HCT116 (cell line): ENCODE data around the gene TNRC6B. TPM values are rescaled to one million over a fixed set of nuclear protein-coding genes. Genes with fewer than 3 reads are reported as not detected.

Experiments used
- ATAC-seq: fragments of 200-7000 bp; cut with Tn5 transposase; 2 replicates; pipeline ENCODE4 v1.9.1; 2020; ENCODE audit warnings: mild to moderate bottlenecking, moderate library complexity
- BruUV-seq: library from RNA; stranded (reverse); fragments of 400-500 nt; replicated peaks from 2 replicates; lab custom pipeline; 2021; lab: Mats Ljungman, UMichigan
- CTCF ChIA-PET: fragments of 300-600 bp; sonication (Branson Sonifier 250); formaldehyde crosslinking; loops from one replicate; lab custom pipeline; 2021; ENCODE audit warnings: antibody characterized with exemption; lab: Charles Lee
- POLR2A ChIA-PET: fragments of 300-600, 350-600 bp; sonication (Branson Sonifier 250); formaldehyde crosslinking; loops from one replicate; lab custom pipeline; 2021; ENCODE audit warnings: antibody characterized with exemption; lab: Charles Lee
- RAD21 ChIA-PET, 2 experiments: fragments of 300-600 bp; sonication (Branson Sonifier 250); formaldehyde crosslinking; loops; one replicate each; lab custom pipeline; 2023; ENCODE audit warnings: low total read pairs in 2 of 2; ENCODE audit not compliant: uncharacterized antibody in 2 of 2, unreplicated experiment in 2 of 2, low non-redundant PET in 1 of 2; lab: Charles Lee
- DNase-seq: peaks from one replicate; pipeline ENCODE4 v3.0.0-alpha.2; 2010; ENCODE audit warnings: low read depth, low spot score
- H2AFZ ChIP-seq: fragments of 200-600 bp; shearing (Covaris generic), sonication (generic); 2 replicates; pipeline ENCODE4 v1.6.1; 2017; ENCODE audit warnings: low read depth, mixed run types, mixed read lengths, antibody characterized with exemption, low read length; ENCODE audit not compliant: poor library complexity, severe bottlenecking
- H3K27ac ChIP-seq: 2 replicates; pipeline ENCODE4 v1.5.1; 2012; ENCODE audit warnings: low read depth, low read length
- H3K27me3 ChIP-seq: fragments of 200-600 bp; sonication (generic); 2 replicates; pipeline ENCODE4 v1.6.1; 2016; ENCODE audit warnings: mixed run types, low read length, mixed read lengths; ENCODE audit not compliant: insufficient read depth
- H3K36me3 ChIP-seq, 2 experiments: fragments of 200-500 bp in 1 of 2; fragments of 200-600 bp in 1 of 2; sonication (Bioruptor generic) in 1 of 2; sonication (generic) in 1 of 2; 2 replicates each; pipeline versions ENCODE4 v1.5.1 to v1.6.1; 2014 to 2016; ENCODE audit warnings: low read length in 2 of 2, inconsistent platforms in 1 of 2, mixed read lengths in 1 of 2, mixed run types in 1 of 2; ENCODE audit not compliant: insufficient read depth in 2 of 2, control insufficient read depth in 1 of 2
- H3K4me1 ChIP-seq, 2 experiments: fragments of 200-600 bp in 1 of 2; sonication (generic) in 1 of 2; 2 replicates each; pipeline versions ENCODE4 v1.5.1 to v1.6.1; 2012 to 2017; ENCODE audit warnings: low read length in 2 of 2, inconsistent platforms in 1 of 2, mild to moderate bottlenecking in 1 of 2, mixed read lengths in 1 of 2, mixed run types in 1 of 2, moderate library complexity in 1 of 2; ENCODE audit not compliant: insufficient read depth in 2 of 2, control insufficient read depth in 1 of 2
- H3K4me2 ChIP-seq: fragments of 200-600 bp; sonication (generic); 2 replicates; pipeline ENCODE4 v1.6.1; 2017; ENCODE audit warnings: mixed run types, low read length, mixed read lengths
- H3K4me3 ChIP-seq, 2 experiments: fragments of 200-600 bp in 1 of 2; sonication (generic) in 1 of 2; replicated peaks in 1 of 2; 2 replicates each; pipeline ENCODE4 v1.5.1; 2011 to 2016; ENCODE audit warnings: low read length in 2 of 2, control low read depth in 1 of 2, low read depth in 1 of 2, mild to moderate bottlenecking in 1 of 2, mixed read lengths in 1 of 2, mixed run types in 1 of 2
- H3K79me2 ChIP-seq: fragments of 200-600 bp; sonication (generic); 2 replicates; pipeline ENCODE4 v1.6.1; 2017; ENCODE audit warnings: mild to moderate bottlenecking, mixed run types, low read length, moderate library complexity, mixed read lengths; ENCODE audit not compliant: insufficient read depth
- H3K9ac ChIP-seq: fragments of 200-600 bp; sonication (generic); 2 replicates; pipeline ENCODE4 v1.6.1; 2016; ENCODE audit warnings: low read length, mixed read lengths
- H3K9me2 ChIP-seq: fragments of 200-600 bp; sonication (generic), shearing (Covaris generic); 2 replicates; pipeline ENCODE4 v1.6.1; 2017; ENCODE audit warnings: mixed run types, mild to moderate bottlenecking, moderate library complexity; ENCODE audit not compliant: insufficient read depth
- H3K9me3 ChIP-seq, 2 experiments: fragments of 200-500 bp in 1 of 2; fragments of 200-600 bp in 1 of 2; sonication (Bioruptor generic) in 1 of 2; sonication (generic) in 1 of 2; 2 replicates each; pipeline ENCODE4 v1.6.1; 2014 to 2017; ENCODE audit warnings: low read length in 2 of 2, mixed read lengths in 2 of 2, inconsistent platforms in 1 of 2, low read depth in 1 of 2, mild to moderate bottlenecking in 1 of 2, mixed run types in 1 of 2, moderate library complexity in 1 of 2; ENCODE audit not compliant: control insufficient read depth in 1 of 2, insufficient read depth in 1 of 2
- H4K20me1 ChIP-seq: fragments of 200-600 bp; sonication (generic), shearing (Covaris generic); 2 replicates; pipeline ENCODE4 v1.6.1; 2017; ENCODE audit warnings: mixed run types, mild to moderate bottlenecking, moderate library complexity; ENCODE audit not compliant: insufficient read depth
- CBX3 ChIP-seq: IDR thresholded peaks from 2 replicates; pipeline ENCODE4 v1.6.1; 2012; ENCODE audit warnings: low read depth
- CEBPB ChIP-seq: IDR thresholded peaks from 2 replicates; pipeline ENCODE4 v1.6.1; 2012; ENCODE audit warnings: low read depth
- EZH2 ChIP-seq: fragments of 200-600 bp; sonication (generic); IDR thresholded peaks from 2 replicates; pipeline ENCODE4 v1.6.1; 2017; ENCODE audit warnings: antibody characterized with exemption, mixed run types
- JUND ChIP-seq: IDR thresholded peaks from 2 replicates; pipeline ENCODE4 v1.6.1; 2012
- MAX ChIP-seq: IDR thresholded peaks from 2 replicates; pipeline ENCODE4 v1.6.1; 2012
- POLR2A ChIP-seq: IDR thresholded peaks from 2 replicates; pipeline ENCODE4 v1.7.0; 2011; ENCODE audit warnings: borderline replicate concordance; ENCODE audit not compliant: insufficient read depth, insufficient read length; ENCODE audit errors: extremely low read depth
- POLR2AphosphoS5 ChIP-seq: IDR thresholded peaks from 2 replicates; pipeline ENCODE4 v1.6.1; 2011; ENCODE audit warnings: mild to moderate bottlenecking, low read depth, low read length, moderate library complexity
- RAD21 ChIP-seq: IDR thresholded peaks from 2 replicates; pipeline ENCODE4 v1.6.1; 2012; ENCODE audit warnings: low read depth, mild to moderate bottlenecking
- SIN3A ChIP-seq: IDR thresholded peaks from 2 replicates; pipeline ENCODE4 v1.6.1; 2012; ENCODE audit warnings: low read depth
- SP1 ChIP-seq: IDR thresholded peaks from 2 replicates; pipeline ENCODE4 v1.6.1; 2012; ENCODE audit warnings: low read depth
- SRF ChIP-seq: IDR thresholded peaks from 2 replicates; pipeline ENCODE4 v1.6.1; 2012; ENCODE audit warnings: low read depth
- TCF7L2 ChIP-seq: IDR thresholded peaks from 2 replicates; pipeline ENCODE4 v1.7.0; 2011; ENCODE audit warnings: borderline replicate concordance, inconsistent platforms; ENCODE audit not compliant: insufficient read depth, insufficient read length; ENCODE audit errors: extremely low read depth
- YY1 ChIP-seq: IDR thresholded peaks from 2 replicates; pipeline ENCODE4 v1.6.1; 2011; ENCODE audit warnings: low read length, low read depth, moderate library complexity, mild to moderate bottlenecking; ENCODE audit not compliant: insufficient replicate concordance; ENCODE audit errors: extremely low read depth
- ZFX ChIP-seq: fragments of 450-650 bp; IDR thresholded peaks from 2 replicates; pipeline ENCODE4 v1.6.1; 2017
- ZNF274 ChIP-seq: fragments of 200-500 bp; sonication (Bioruptor generic); IDR thresholded peaks from 2 replicates; pipeline ENCODE4 v1.6.1; 2014; ENCODE audit warnings: mild to moderate bottlenecking, low read depth, low read length, inconsistent platforms
- intact Hi-C: fragments of 100-400 bp; cut with micrococcal nuclease; formaldehyde crosslinking; loops from 2 replicates; pipeline ENCODE4 v1.10.0; 2022
- total RNA-seq: library from RNA; stranded (reverse); gene quantifications from one replicate; pipeline ENCODE4 v1.2.1, GENCODE V29; 2021; ENCODE audit not compliant: unreplicated experiment
- TF ChIP-seq, protein P1 (sequence below): IDR thresholded peaks from 2 replicates; pipeline ENCODE4 v1.6.1; 2012
- TF ChIP-seq, protein P2 (sequence below): IDR thresholded peaks from 2 replicates; pipeline ENCODE4 v1.6.1; 2012; ENCODE audit warnings: low read depth
- TF ChIP-seq, protein P3 (sequence below): IDR thresholded peaks from 2 replicates; pipeline ENCODE4 v1.6.1; 2011; ENCODE audit warnings: mild to moderate bottlenecking, low read length, moderate library complexity; ENCODE audit not compliant: insufficient replicate concordance; ENCODE audit errors: extremely low read depth

TNRC6B gene
- total RNA-seq, 1 experiment from 2014 or later = 29.8 TPM

- no TSS peak for BruUV-seq
Observed at GRCh38 chr22:40234658-40235057, 56.9 kb downstream of the TNRC6B start.

More at GRCh38 chr22:40234658-40235057, 56.9 kb downstream of the TNRC6B start:
- no peak overlapping the region for H3K27ac ChIP-seq
- H3K36me3 ChIP-seq = no peaks in the 10 kb centered on the region
- CTCF ChIA-PET = no interaction called here
- no peak overlapping the region for H3K9ac ChIP-seq
- RAD21 ChIA-PET = no interaction called here
- TF ChIP-seq SIN3A = no peak
- TF ChIP-seq SP1 = no peak
- no peak for TF ChIP-seq CEBPB
- TF ChIP-seq POLR2A = no peak
- TF ChIP-seq MAX = no peak
- TF ChIP-seq ZFX = no peak
- TF ChIP-seq, protein P1, sequence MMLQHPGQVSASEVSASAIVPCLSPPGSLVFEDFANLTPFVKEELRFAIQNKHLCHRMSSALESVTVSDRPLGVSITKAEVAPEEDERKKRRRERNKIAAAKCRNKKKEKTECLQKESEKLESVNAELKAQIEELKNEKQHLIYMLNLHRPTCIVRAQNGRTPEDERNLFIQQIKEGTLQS = no peak
- TF ChIP-seq CBX3 = no peak
- TF ChIP-seq SRF = no peak
- TF ChIP-seq, protein P2, sequence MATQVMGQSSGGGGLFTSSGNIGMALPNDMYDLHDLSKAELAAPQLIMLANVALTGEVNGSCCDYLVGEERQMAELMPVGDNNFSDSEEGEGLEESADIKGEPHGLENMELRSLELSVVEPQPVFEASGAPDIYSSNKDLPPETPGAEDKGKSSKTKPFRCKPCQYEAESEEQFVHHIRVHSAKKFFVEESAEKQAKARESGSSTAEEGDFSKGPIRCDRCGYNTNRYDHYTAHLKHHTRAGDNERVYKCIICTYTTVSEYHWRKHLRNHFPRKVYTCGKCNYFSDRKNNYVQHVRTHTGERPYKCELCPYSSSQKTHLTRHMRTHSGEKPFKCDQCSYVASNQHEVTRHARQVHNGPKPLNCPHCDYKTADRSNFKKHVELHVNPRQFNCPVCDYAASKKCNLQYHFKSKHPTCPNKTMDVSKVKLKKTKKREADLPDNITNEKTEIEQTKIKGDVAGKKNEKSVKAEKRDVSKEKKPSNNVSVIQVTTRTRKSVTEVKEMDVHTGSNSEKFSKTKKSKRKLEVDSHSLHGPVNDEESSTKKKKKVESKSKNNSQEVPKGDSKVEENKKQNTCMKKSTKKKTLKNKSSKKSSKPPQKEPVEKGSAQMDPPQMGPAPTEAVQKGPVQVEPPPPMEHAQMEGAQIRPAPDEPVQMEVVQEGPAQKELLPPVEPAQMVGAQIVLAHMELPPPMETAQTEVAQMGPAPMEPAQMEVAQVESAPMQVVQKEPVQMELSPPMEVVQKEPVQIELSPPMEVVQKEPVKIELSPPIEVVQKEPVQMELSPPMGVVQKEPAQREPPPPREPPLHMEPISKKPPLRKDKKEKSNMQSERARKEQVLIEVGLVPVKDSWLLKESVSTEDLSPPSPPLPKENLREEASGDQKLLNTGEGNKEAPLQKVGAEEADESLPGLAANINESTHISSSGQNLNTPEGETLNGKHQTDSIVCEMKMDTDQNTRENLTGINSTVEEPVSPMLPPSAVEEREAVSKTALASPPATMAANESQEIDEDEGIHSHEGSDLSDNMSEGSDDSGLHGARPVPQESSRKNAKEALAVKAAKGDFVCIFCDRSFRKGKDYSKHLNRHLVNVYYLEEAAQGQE = no peak
- no peak for TF ChIP-seq TCF7L2
- no peak for TF ChIP-seq ZNF274
- TF ChIP-seq RAD21 = no peak
- no peak for TF ChIP-seq POLR2AphosphoS5
- TF ChIP-seq, protein P3, sequence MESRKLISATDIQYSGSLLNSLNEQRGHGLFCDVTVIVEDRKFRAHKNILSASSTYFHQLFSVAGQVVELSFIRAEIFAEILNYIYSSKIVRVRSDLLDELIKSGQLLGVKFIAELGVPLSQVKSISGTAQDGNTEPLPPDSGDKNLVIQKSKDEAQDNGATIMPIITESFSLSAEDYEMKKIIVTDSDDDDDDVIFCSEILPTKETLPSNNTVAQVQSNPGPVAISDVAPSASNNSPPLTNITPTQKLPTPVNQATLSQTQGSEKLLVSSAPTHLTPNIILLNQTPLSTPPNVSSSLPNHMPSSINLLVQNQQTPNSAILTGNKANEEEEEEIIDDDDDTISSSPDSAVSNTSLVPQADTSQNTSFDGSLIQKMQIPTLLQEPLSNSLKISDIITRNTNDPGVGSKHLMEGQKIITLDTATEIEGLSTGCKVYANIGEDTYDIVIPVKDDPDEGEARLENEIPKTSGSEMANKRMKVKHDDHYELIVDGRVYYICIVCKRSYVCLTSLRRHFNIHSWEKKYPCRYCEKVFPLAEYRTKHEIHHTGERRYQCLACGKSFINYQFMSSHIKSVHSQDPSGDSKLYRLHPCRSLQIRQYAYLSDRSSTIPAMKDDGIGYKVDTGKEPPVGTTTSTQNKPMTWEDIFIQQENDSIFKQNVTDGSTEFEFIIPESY = no peak
- TF ChIP-seq EZH2 = no peak
- TF ChIP-seq JUND = no peak
- TF ChIP-seq YY1 = no peak
- TF ChIP-seq, all 23 proteins: peak for 0
- peaks cover 24 to 27% of the 10 kb centered on the region in 2 experiments for H3K4me1 ChIP-seq
- no peak for DNase-seq
- H3K4me3 ChIP-seq = no peak overlapping the region
- no peaks in the 10 kb centered on the region for H4K20me1 ChIP-seq
- no peaks in the 10 kb centered on the region for H3K27me3 ChIP-seq
- H2AFZ ChIP-seq = no peak overlapping the region
- H3K4me2 ChIP-seq = no peak overlapping the region
- no peaks in the 10 kb centered on the region for H3K9me2 ChIP-seq
- peaks cover 14% of the 10 kb centered on the region for H3K79me2 ChIP-seq
- no peaks in the 10 kb centered on the region for H3K9me3 ChIP-seq
- POLR2A ChIA-PET = no interaction called here
- no peak for ATAC-seq
- intact Hi-C loops = no loop called here
